ENCODE measurements around the gene PMM1.

The PMM1 gene

GRCh38 chr22:41534219-41534618, 55.4 kb downstream of the PMM1 start:
- H3K4me1 ChIP-seq (ENCODE audit: control insufficient read depth in 1 of 2, insufficient read depth in 2 of 2, low read length in 2 of 2) = peaks cover 3 to 29% of the 10 kb centered on the region in 2 donors
- no peak overlapping the region for H3K27ac ChIP-seq (ENCODE audit: low read length)
- H3K9me3 ChIP-seq (ENCODE audit: control insufficient read depth in 1 of 2, low read length in 2 of 2) = no peaks in the 10 kb centered on the region
- H3K27me3 ChIP-seq (ENCODE audit: low read depth, low read length) = no peaks in the 10 kb centered on the region
- H3K36me3 ChIP-seq (ENCODE audit: control insufficient read depth in 1 of 2, insufficient read depth in 2 of 2, low read length in 2 of 2) = peaks cover 26 to 33% of the 10 kb centered on the region in 2 donors
- no peak overlapping the region for H3K4me3 ChIP-seq (ENCODE audit: low read depth in 1 of 2, low read length in 2 of 2)

GRCh38 chr22:41532908-41533825, 56.5 kb downstream of the PMM1 start:
- Histone ChIP-seq H3K27ac (ENCODE audit: low read length) (no peak overlapping the region), H3K9me3 (ENCODE audit: control insufficient read depth in 1 of 2, low read length in 2 of 2) (no peaks in the 10 kb centered on the region), H3K4me3 (ENCODE audit: low read depth in 1 of 2, low read length in 2 of 2) (no peak overlapping the region), H3K27me3 (ENCODE audit: low read depth, low read length) (no peaks in the 10 kb centered on the region), H3K36me3 (ENCODE audit: control insufficient read depth in 1 of 2, insufficient read depth in 2 of 2, low read length in 2 of 2) (peaks cover 37 to 42% of the 10 kb centered on the region in 2 donors), H3K4me1 (ENCODE audit: control insufficient read depth in 1 of 2, insufficient read depth in 2 of 2, low read length in 2 of 2) (peaks cover 3 to 19% of the 10 kb centered on the region in 2 donors)

GRCh38 chr22:41531715-41532477, 57.7 kb downstream of the PMM1 start:
- peaks cover 47 to 52% of the 10 kb centered on the region in 2 donors for H3K36me3 ChIP-seq (ENCODE audit: control insufficient read depth in 1 of 2, insufficient read depth in 2 of 2, low read length in 2 of 2)
- H3K27me3 ChIP-seq (ENCODE audit: low read depth, low read length) = no peaks in the 10 kb centered on the region
- H3K4me3 ChIP-seq (ENCODE audit: low read depth in 1 of 2, low read length in 2 of 2) = no peak overlapping the region
- H3K9me3 ChIP-seq (ENCODE audit: control insufficient read depth in 1 of 2, low read length in 2 of 2) = no peaks in the 10 kb centered on the region
- no peak overlapping the region for H3K27ac ChIP-seq (ENCODE audit: low read length)
- peaks cover 3 to 20% of the 10 kb centered on the region in 2 donors for H3K4me1 ChIP-seq (ENCODE audit: control insufficient read depth in 1 of 2, insufficient read depth in 2 of 2, low read length in 2 of 2)

GRCh38 chr22:41530890-41531714, 58.5 kb downstream of the PMM1 start:
- Histone ChIP-seq H3K36me3 (ENCODE audit: control insufficient read depth in 1 of 2, insufficient read depth in 2 of 2, low read length in 2 of 2) (peaks cover 53 to 60% of the 10 kb centered on the region in 2 donors), H3K4me3 (ENCODE audit: low read depth in 1 of 2, low read length in 2 of 2) (no peak overlapping the region), H3K9me3 (ENCODE audit: control insufficient read depth in 1 of 2, low read length in 2 of 2) (no peaks in the 10 kb centered on the region), H3K4me1 (ENCODE audit: control insufficient read depth in 1 of 2, insufficient read depth in 2 of 2, low read length in 2 of 2) (peaks cover 3 to 28% of the 10 kb centered on the region in 2 donors), H3K27ac (ENCODE audit: low read length) (no peak overlapping the region), H3K27me3 (ENCODE audit: low read depth, low read length) (no peaks in the 10 kb centered on the region)

GRCh38 chr22:41528938-41529561, 60.6 kb downstream of the PMM1 start:
- H3K27ac ChIP-seq (ENCODE audit: low read length) = no peak overlapping the region
- peaks cover 62 to 72% of the 10 kb centered on the region in 2 donors for H3K36me3 ChIP-seq (ENCODE audit: control insufficient read depth in 1 of 2, insufficient read depth in 2 of 2, low read length in 2 of 2)
- no peaks in the 10 kb centered on the region for H3K27me3 ChIP-seq (ENCODE audit: low read depth, low read length)
- peaks cover 12 to 49% of the 10 kb centered on the region in 2 donors for H3K4me1 ChIP-seq (ENCODE audit: control insufficient read depth in 1 of 2, insufficient read depth in 2 of 2, low read length in 2 of 2)
- H3K9me3 ChIP-seq (ENCODE audit: control insufficient read depth in 1 of 2, low read length in 2 of 2) = no peaks in the 10 kb centered on the region
- no peak overlapping the region for H3K4me3 ChIP-seq (ENCODE audit: low read depth in 1 of 2, low read length in 2 of 2)

GRCh38 chr22:41528132-41528766, 61.4 kb downstream of the PMM1 start:
- peaks cover 16 to 53% of the 10 kb centered on the region in 2 donors for H3K4me1 ChIP-seq (ENCODE audit: control insufficient read depth in 1 of 2, insufficient read depth in 2 of 2, low read length in 2 of 2)
- peaks cover 62 to 79% of the 10 kb centered on the region in 2 donors for H3K36me3 ChIP-seq (ENCODE audit: control insufficient read depth in 1 of 2, insufficient read depth in 2 of 2, low read length in 2 of 2)
- H3K4me3 ChIP-seq (ENCODE audit: low read depth in 1 of 2, low read length in 2 of 2) = no peak overlapping the region
- H3K9me3 ChIP-seq (ENCODE audit: control insufficient read depth in 1 of 2, low read length in 2 of 2) = no peaks in the 10 kb centered on the region
- no peaks in the 10 kb centered on the region for H3K27me3 ChIP-seq (ENCODE audit: low read depth, low read length)
- no peak overlapping the region for H3K27ac ChIP-seq (ENCODE audit: low read length)

Measured in muscle layer of duodenum (tissue), 2 donors.